Ishikawa (cell line): ENCODE data around the gene PIK3C2B.

Experiments used
- CEBPB ChIP-seq: IDR thresholded peaks from 2 replicates; pipeline ENCODE4 v1.6.1; 2012
- CREB1 ChIP-seq: IDR thresholded peaks from 2 replicates; pipeline ENCODE4 v1.6.1; 2012; ENCODE audit warnings: low read depth
- EGR1 ChIP-seq: IDR thresholded peaks from 2 replicates; pipeline ENCODE4 v1.6.1; 2012
- EP300 ChIP-seq: IDR thresholded peaks from 2 replicates; pipeline ENCODE4 v1.6.1; 2012; ENCODE audit warnings: borderline replicate concordance
- RAD21 ChIP-seq: IDR thresholded peaks from 2 replicates; pipeline ENCODE4 v1.6.1; 2012; ENCODE audit warnings: low read depth
- REST ChIP-seq: IDR thresholded peaks from 2 replicates; pipeline ENCODE4 v1.6.1; 2012; ENCODE audit warnings: low read depth, mild to moderate bottlenecking
- TAF1 ChIP-seq: IDR thresholded peaks from 2 replicates; pipeline ENCODE4 v1.6.1; 2012; ENCODE audit warnings: low read depth, mild to moderate bottlenecking
- TCF12 ChIP-seq: IDR thresholded peaks from 2 replicates; pipeline ENCODE4 v1.6.1; 2012; ENCODE audit warnings: low read depth
- TEAD4 ChIP-seq: IDR thresholded peaks from 2 replicates; pipeline ENCODE4 v1.6.1; 2012
- YY1 ChIP-seq: IDR thresholded peaks from 2 replicates; pipeline ENCODE4 v1.6.1; 2012; ENCODE audit warnings: low read depth
- ZBTB7A ChIP-seq: IDR thresholded peaks from 2 replicates; pipeline ENCODE4 v1.6.1; 2012; ENCODE audit warnings: low read depth
- TF ChIP-seq, protein P1 (sequence below): IDR thresholded peaks from 2 replicates; pipeline ENCODE4 v1.6.1; 2012
- TF ChIP-seq, protein P2 (sequence below): IDR thresholded peaks from 2 replicates; pipeline ENCODE4 v1.6.1; 2012

DNA sequence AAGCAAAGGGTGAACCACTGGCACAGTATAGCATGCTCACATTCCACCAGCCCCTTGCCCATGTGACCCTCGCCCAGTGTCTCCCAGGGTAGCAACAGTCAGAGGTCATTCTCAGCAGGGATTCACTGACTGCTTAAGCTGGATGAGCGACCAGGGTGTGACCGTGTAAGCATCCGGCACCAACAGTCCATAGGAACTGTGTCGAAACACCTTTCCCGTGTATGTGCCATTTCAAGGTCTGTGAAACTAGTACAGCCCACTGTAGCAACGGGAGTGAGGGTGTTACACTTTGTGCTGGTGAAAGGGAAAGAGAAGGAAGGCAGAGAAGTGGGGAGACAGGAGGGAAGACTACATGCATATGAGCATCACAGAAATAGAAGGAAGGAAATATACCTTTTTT is 10.8 kb downstream of the PIK3C2B start:
- TF ChIP-seq CEBPB (no peak), TAF1 (no peak), EP300 (no peak), RAD21 (no peak), CREB1 (no peak), YY1 (no peak), REST (no peak), ZBTB7A (no peak), EGR1 (no peak), TEAD4 (no peak), TCF12 (no peak)
- TF ChIP-seq, protein P1, sequence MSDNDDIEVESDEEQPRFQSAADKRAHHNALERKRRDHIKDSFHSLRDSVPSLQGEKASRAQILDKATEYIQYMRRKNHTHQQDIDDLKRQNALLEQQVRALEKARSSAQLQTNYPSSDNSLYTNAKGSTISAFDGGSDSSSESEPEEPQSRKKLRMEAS: no peak
- TF ChIP-seq, protein P2, sequence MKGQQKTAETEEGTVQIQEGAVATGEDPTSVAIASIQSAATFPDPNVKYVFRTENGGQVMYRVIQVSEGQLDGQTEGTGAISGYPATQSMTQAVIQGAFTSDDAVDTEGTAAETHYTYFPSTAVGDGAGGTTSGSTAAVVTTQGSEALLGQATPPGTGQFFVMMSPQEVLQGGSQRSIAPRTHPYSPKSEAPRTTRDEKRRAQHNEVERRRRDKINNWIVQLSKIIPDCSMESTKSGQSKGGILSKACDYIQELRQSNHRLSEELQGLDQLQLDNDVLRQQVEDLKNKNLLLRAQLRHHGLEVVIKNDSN: no peak
